ENCODE data around the gene TIGD3. TPM values are rescaled to one million over a fixed set of nuclear protein-coding genes. Genes with fewer than 3 reads are reported as not detected.

The TIGD3 gene
- total and polyA plus RNA-seq, 2 donors (not counting 3 experiments of a cell fraction or from before 2014, with no cell fraction given) = 0.18 to 0.27 TPM

GRCh38 chr11:65402790-65403189 lies 48.2 kb downstream of the TIGD3 start:
- no peak overlapping the region for H3K27ac ChIP-seq (ENCODE audit: insufficient read depth, low read depth, low read length)
- H3K79me2 ChIP-seq (ENCODE audit: control insufficient read depth, insufficient read depth, low read length) = peaks cover 2% of the 10 kb centered on the region
- no peak overlapping the region for H3K9ac ChIP-seq (replicated peaks; ENCODE audit: extremely low read depth, insufficient read depth, low read length)
- dilution Hi-C loops (cut with MboI; ENCODE audit: extremely low pct_ligation_motif_present, low sequenced_read_pairs) (no loop called here), intact Hi-C loops (cut with micrococcal nuclease) (no loop called here)
- TF ChIP-seq GATA2 (IDR thresholded peaks at IDR 0.05; ENCODE audit: insufficient read depth, insufficient read length, low read depth, low read length) (no peak), FOS (IDR thresholded peaks at IDR 0.05; ENCODE audit: borderline replicate concordance, insufficient read depth, low read length) (no peak), EZH2 (IDR thresholded peaks at IDR 0.05; ENCODE audit: borderline replicate concordance, low read depth, low read length, severe bottlenecking) (no peak), CTCF (IDR thresholded peaks at IDR 0.05; ENCODE audit: extremely low read depth in 1 of 2, insufficient read depth in 1 of 2, low read depth in 1 of 2, low read length in 2 of 2) (no peak), POLR2AphosphoS5 (IDR thresholded peaks at IDR 0.05; ENCODE audit: insufficient read depth, low read depth, low read length) (no peak), JUN (IDR thresholded peaks at IDR 0.05; ENCODE audit: borderline replicate concordance, insufficient read depth, insufficient read length, low read depth) (no peak), POLR2A (IDR thresholded peaks at IDR 0.05; ENCODE audit: low read depth, low read length) (no peak), MAX (IDR thresholded peaks at IDR 0.05; ENCODE audit: insufficient read depth, insufficient read length) (no peak), MYC (IDR thresholded peaks at IDR 0.05; ENCODE audit: low read depth, low read length) (no peak)
- H3K4me1 ChIP-seq (ENCODE audit: control insufficient read depth, extremely low read depth, insufficient read depth, low read length) = no peaks in the 10 kb centered on the region
- H3K4me2 ChIP-seq (ENCODE audit: insufficient read depth, low read length) = no peak overlapping the region
- CTCF ChIA-PET = interaction anchor here (1.1 kb wide), 1 partner anchor 21 kb away, joined by 4 read pairs; no protein-coding TSS in a partner anchor
- no TSS peak for BruUV-seq (replicated peaks)
- no peaks in the 10 kb centered on the region for H3K9me1 ChIP-seq (replicated peaks; ENCODE audit: control insufficient read depth, extremely low read depth, insufficient read depth, low read length)
- no peaks in the 10 kb centered on the region for H3K9me3 ChIP-seq (replicated peaks; ENCODE audit: control insufficient read depth, insufficient read depth, low read length)
- no peak for FAIRE-seq
- H2AFZ ChIP-seq (ENCODE audit: low read depth, low read length) = no peak overlapping the region
- H3K27me3 ChIP-seq (ENCODE audit: control insufficient read depth in 2 of 2, insufficient read depth in 2 of 2, low read length in 2 of 2) = no peaks in the 10 kb centered on the region
- H3K4me3 ChIP-seq (replicated peaks in 1 of 3; ENCODE audit: insufficient read depth in 1 of 3, low read depth in 1 of 3, low read length in 3 of 3) = no peak overlapping the region
- no peaks in the 10 kb centered on the region for H4K20me1 ChIP-seq (replicated peaks; ENCODE audit: control insufficient read depth, extremely low read depth, insufficient read depth, low read length)
- peaks cover 11 to 44% of the 10 kb centered on the region in 2 experiments for H3K36me3 ChIP-seq (ENCODE audit: control insufficient read depth in 2 of 2, extremely low read depth in 1 of 2, insufficient read depth in 2 of 2, low read length in 2 of 2)
- POLR2A ChIA-PET = no interaction called here
- DNase-seq (ENCODE audit: low read depth, low spot score) = no peak

Data from endothelial cell of umbilical vein (primary cell).